H1 (cell line): ENCODE results near the gene FGGY.

Source experiments
- CTCF ChIP-seq, 3 experiments: IDR thresholded peaks; 1 replicate in 2 of 3; 2 replicates in 1 of 3; pipeline versions ENCODE4 v1.5.1 to v1.6.1; 2011; ENCODE audit warnings: low read length in 3 of 3, mild to moderate bottlenecking in 3 of 3, inconsistent platforms in 2 of 3, low read depth in 1 of 3, moderate library complexity in 1 of 3; ENCODE audit not compliant: insufficient read depth in 1 of 3; ENCODE audit errors: control extremely low read depth in 1 of 3
- JUND ChIP-seq: IDR thresholded peaks from 2 replicates; pipeline ENCODE4 v1.6.1; 2011; ENCODE audit warnings: mild to moderate bottlenecking, improper control_type of control experiment, low read length
- POLR2AphosphoS5 ChIP-seq: IDR thresholded peaks from 2 replicates; pipeline ENCODE4 v1.6.1; 2011; ENCODE audit warnings: low read depth, low read length

DNA sequence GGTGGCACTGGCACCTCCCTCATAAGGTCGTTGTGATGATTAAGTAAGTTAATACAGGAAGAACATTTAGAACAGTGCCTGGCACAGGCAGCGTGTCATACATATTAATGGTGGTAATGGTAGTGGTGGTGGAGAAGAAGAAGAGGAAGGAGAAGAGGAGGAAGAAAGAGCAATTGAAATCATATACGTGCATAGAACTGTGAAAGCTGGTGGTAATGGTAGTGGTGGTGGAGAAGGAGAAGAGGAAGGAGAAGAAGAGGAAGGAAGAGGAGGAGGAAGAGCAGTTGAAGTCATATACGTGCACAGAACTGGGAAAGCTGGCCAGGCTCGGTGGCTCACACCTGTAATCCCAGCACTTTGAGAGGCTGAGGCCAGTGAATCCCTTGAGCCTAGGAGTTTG, 396.5 kb downstream of the FGGY start:
- TF ChIP-seq CTCF (IDR thresholded peaks at IDR 0.05; ENCODE audit: control extremely low read depth in 1 of 3, insufficient read depth in 1 of 3, low read depth in 1 of 3, low read length in 3 of 3) (no peak), JUND (no peak), POLR2AphosphoS5 (no peak)
